Measurements from ENCODE around the gene ERC1. TPM values are rescaled to one million over a fixed set of nuclear protein-coding genes. Genes with fewer than 3 reads are reported as not detected.

The ERC1 gene
- total RNA-seq, 2 experiments from 2014 or later, result 21.7 to 27.0 TPM

- Mint-ChIP-seq H3K9me3 (no peaks in the 10 kb centered on the region), H3K36me3 (ENCODE audit: low read depth) (peaks cover 9% of the 10 kb centered on the region), H3K27ac (no peak overlapping the region), H3K27me3 (no peaks in the 10 kb centered on the region), H3K4me1 (ENCODE audit: low read depth) (peaks cover 18% of the 10 kb centered on the region), H3K4me3 (no peak overlapping the region)
- no peak for ATAC-seq
- CTCF ChIA-PET, result interaction anchor here (0.9 kb wide), 1 partner anchor 10 kb away, joined by 4 read pairs; the partner anchor contains the start of gene ERC1
- POLR2A ChIA-PET, result interaction anchor here (0.6 kb wide), 1 partner anchor 164 kb away, joined by 3 read pairs; no protein-coding TSS in a partner anchor
- intact Hi-C loops (cut with micrococcal nuclease), result no loop called here
- TF ChIP-seq CTCF (IDR thresholded peaks at IDR 0.05), result no peak
- no peak for DNase-seq
These were observed 10.5 kb downstream of the ERC1 start for GRCh38 chr12:1001507-1001906.

- H3K4me1 Mint-ChIP-seq (ENCODE audit: low read depth), result peaks cover 8% of the 10 kb centered on the region
- H3K9me3 Mint-ChIP-seq, result no peaks in the 10 kb centered on the region
- no peak for TF ChIP-seq CTCF (IDR thresholded peaks at IDR 0.05)
- H3K4me3 Mint-ChIP-seq, result no peak overlapping the region
- H3K36me3 Mint-ChIP-seq (ENCODE audit: low read depth), result peaks cover 9% of the 10 kb centered on the region
- no peaks in the 10 kb centered on the region for H3K27me3 Mint-ChIP-seq
- ATAC-seq (no peak), DNase-seq (no peak)
- POLR2A ChIA-PET, result no interaction called here
- no peak overlapping the region for H3K27ac Mint-ChIP-seq
- intact Hi-C loops (cut with micrococcal nuclease), result no loop called here
- CTCF ChIA-PET, result no interaction called here
These were observed 12.7 kb downstream of the ERC1 start for GRCh38 chr12:1003600-1004271.

GRCh38 chr12:1006255-1006654 lies 15.2 kb downstream of the ERC1 start:
- Mint-ChIP-seq H3K4me1 (ENCODE audit: low read depth) (peaks cover 2% of the 10 kb centered on the region), H3K9me3 (no peaks in the 10 kb centered on the region), H3K27ac (no peak overlapping the region), H3K36me3 (ENCODE audit: low read depth) (peaks cover 6% of the 10 kb centered on the region), H3K27me3 (no peaks in the 10 kb centered on the region), H3K4me3 (no peak overlapping the region)
- ChIA-PET POLR2A (interaction anchor here (1.4 kb wide), 1 partner anchor 16 kb away, joined by 6 read pairs; the partner anchor contains the start of gene ERC1), CTCF (no interaction called here)
- ATAC-seq, result no peak
- intact Hi-C loops (cut with micrococcal nuclease), result no loop called here
- no peak for TF ChIP-seq CTCF (IDR thresholded peaks at IDR 0.05)
- no peak for DNase-seq

GRCh38 chr12:1007276-1007675 lies 16.3 kb downstream of the ERC1 start:
- H3K36me3 Mint-ChIP-seq (ENCODE audit: low read depth), result peaks cover 3% of the 10 kb centered on the region
- ChIA-PET CTCF (interaction anchor here (1.3 kb wide), 1 partner anchor 576 kb away, joined by 3 read pairs; no protein-coding TSS in a partner anchor), POLR2A (no interaction called here)
- TF ChIP-seq CTCF (IDR thresholded peaks at IDR 0.05), result no peak
- no peaks in the 10 kb centered on the region for H3K27me3 Mint-ChIP-seq
- H3K4me3 Mint-ChIP-seq, result no peak overlapping the region
- intact Hi-C loops (cut with micrococcal nuclease), result no loop called here
- DNase-seq (no peak), ATAC-seq (no peak)
- no peak overlapping the region for H3K27ac Mint-ChIP-seq
- H3K4me1 Mint-ChIP-seq (ENCODE audit: low read depth), result peaks cover 2% of the 10 kb centered on the region
- no peaks in the 10 kb centered on the region for H3K9me3 Mint-ChIP-seq

- H3K27ac Mint-ChIP-seq, result no peak overlapping the region
- peaks cover 2% of the 10 kb centered on the region for H3K4me1 Mint-ChIP-seq (ENCODE audit: low read depth)
- H3K9me3 Mint-ChIP-seq, result no peaks in the 10 kb centered on the region
- no peak for TF ChIP-seq CTCF (IDR thresholded peaks at IDR 0.05)
- ChIA-PET POLR2A (no interaction called here), CTCF (interaction anchor here (1.3 kb wide), 1 partner anchor 575 kb away, joined by 3 read pairs; no protein-coding TSS in a partner anchor)
- intact Hi-C loops (cut with micrococcal nuclease), result no loop called here
- H3K27me3 Mint-ChIP-seq, result no peaks in the 10 kb centered on the region
- DNase-seq (no peak), ATAC-seq (no peak)
- H3K36me3 Mint-ChIP-seq (ENCODE audit: low read depth), result no peaks in the 10 kb centered on the region
- H3K4me3 Mint-ChIP-seq, result no peak overlapping the region
These were observed 17.0 kb downstream of the ERC1 start for GRCh38 chr12:1007994-1008393.

Measured in activated CD8-positive, alpha-beta T cell treated with anti-CD3 and anti-CD28 coated beads for 36 hours (primary cell).